GM19239 (cell line): ENCODE measurements around the gene THBS3.
"Not testable (repeated sequence)": the region's sequence is repeated elsewhere in the genome, so short reads cannot be mapped to it uniquely, and the experiment has no call there.

Experiments
- DNase-seq: peaks from one replicate; pipeline ENCODE4 v3.0.0; 2011; ENCODE audit warnings: low spot score; ENCODE audit not compliant: insufficient read length
- FAIRE-seq: peaks from 2 replicates; lab custom pipeline; 2011; peaks lifted over from hg19 to GRCh38; lab: Jason Lieb, UNC

The THBS3 gene

GRCh38 chr1:155166051-155166470 lies 41.6 kb downstream of the THBS3 start:
- no peak for FAIRE-seq
- DNase-seq, result no peak

GRCh38 chr1:155164625-155165024 lies 43.1 kb downstream of the THBS3 start:
- DNase-seq, FAIRE-seq: not testable (repeated sequence)

- DNase-seq, FAIRE-seq: not testable (repeated sequence)
These were observed 43.9 kb downstream of the THBS3 start for GRCh38 chr1:155163785-155164184.

DNA sequence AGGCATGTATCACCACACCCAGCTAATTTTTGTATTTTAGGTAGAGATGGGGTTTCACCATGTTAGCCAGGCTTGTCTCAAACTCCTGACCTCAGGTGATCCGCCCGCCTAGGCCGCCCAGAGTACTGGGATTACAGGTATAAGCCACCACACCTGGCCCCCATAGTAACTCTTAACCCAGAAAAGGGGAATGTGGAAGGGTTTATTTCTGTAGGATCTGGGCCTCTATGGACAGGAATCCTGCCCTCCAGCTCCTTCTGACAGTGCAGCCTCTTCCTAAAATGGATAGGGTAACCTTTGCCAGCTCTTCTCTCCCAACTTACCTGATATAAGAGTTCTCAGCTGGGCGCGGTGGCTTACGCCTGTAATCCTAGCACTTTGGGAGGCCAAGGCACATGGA lies 45.1 kb downstream of the THBS3 start:
- DNase-seq, FAIRE-seq: not testable (repeated sequence)

- DNase-seq, result no peak
- no peak for FAIRE-seq
These were observed 47.6 kb downstream of the THBS3 start for GRCh38 chr1:155160128-155160527.

DNA sequence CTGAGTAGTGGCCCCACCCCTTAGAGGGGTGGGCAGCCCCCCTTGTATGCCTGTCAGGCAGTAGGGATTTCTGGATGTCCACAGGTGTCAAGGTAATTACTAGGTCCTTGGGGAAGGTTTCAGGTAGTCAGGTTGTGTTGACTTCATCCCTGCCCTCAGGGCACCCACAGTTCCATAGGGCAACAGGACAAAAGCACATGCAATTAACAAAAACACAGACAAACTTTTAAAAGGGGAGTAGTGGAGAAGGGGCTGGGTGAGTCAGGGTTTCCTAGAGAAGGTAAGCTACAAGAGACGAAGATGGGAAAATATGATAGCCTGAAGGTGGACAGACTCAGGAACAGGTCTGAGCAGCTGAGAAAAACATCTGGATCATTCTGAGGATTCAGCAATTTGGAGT lies 48.7 kb downstream of the THBS3 start:
- DNase-seq (no peak), FAIRE-seq (no peak)

DNA sequence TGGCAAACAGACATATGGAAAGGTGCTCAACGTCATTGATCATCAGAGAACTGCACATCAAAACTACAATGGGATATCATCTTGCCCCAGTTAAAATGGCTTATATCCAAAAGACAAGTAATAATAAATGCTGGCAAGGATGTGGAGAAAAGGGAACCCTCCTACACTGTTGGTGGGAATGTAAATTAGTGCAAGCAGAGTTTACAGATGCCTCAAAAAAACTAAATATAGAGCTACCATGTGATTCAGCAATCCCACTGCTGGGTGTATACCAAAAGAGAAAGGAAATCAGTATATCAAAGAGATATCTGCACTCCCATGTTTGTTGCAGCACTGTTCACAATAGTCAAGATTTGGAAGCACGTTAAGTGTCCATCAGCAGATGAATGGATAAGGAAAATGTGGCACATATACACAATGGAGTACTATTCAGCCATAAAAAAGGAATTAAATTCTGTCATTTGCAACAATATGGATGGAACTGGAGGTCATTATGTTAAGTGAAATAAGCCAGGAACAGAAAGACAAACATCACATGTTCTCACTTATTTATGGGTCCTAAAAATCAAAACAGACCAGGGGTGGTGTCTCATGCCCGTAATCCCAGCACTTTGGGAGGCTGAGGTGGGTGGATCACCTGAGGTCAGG lies 51.6 kb downstream of the THBS3 start:
- not testable (repeated sequence) for FAIRE-seq, DNase-seq
